VCaP (cell line): ENCODE results near the gene AP3B2.
"Not testable (repeated sequence)": the region's sequence is repeated elsewhere in the genome, so short reads cannot be mapped to it uniquely, and the experiment has no call there.

ENCODE experiments used
- H3K27ac ChIP-seq: fragments of 450-650 bp; 2 replicates; pipeline ENCODE4 v1.5.1; 2017
- TF ChIP-seq, protein P1 (sequence below): fragments of 450-650 bp; conservative IDR thresholded peaks from 2 replicates; pipeline ENCODE4 v1.5.1; 2017; ENCODE audit warnings: mild to moderate bottlenecking, moderate library complexity

The AP3B2 gene

DNA sequence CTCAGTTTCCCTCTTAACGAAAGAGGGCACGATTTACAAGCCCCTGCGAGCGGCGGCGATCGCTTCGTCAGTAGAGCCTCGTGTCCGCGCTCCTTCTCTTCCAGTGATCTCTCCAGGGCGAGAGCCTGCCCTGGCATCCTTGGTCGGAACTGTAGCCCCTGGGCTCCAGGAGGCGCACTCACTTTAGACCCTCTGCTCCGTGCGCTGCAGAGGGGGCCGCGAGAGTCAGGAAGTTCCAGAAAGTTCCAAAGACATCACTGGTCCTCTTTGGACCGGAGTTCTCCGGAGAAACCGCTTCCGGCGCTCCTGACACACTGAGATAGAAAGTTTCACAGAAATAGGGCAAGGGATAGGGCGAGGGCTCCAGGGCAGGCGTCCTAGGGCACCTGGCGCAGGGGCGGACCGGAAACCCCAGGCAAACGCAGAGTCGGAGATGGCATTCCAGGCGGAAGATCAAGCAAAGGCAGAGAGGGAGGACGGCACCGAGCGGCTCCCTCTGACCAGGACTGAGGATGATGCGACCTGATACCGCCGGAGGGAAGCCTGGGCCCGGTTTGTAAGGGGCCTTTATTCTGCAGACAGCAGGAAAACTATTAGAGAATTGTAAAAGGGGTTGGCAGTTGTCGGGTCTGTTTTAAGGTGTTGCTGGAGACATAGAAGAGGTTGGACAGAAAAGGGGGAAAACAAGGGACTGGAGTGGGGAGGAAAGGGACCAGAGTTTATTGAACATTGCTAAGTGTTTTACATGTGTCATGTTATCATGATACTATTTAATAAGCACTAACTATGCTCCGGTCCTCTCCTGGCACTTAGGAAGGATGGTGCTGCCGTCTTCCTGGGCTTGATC lies 61.2 kb downstream of the AP3B2 start:
- no peak overlapping the region for H3K27ac ChIP-seq
- TF ChIP-seq, protein P1, sequence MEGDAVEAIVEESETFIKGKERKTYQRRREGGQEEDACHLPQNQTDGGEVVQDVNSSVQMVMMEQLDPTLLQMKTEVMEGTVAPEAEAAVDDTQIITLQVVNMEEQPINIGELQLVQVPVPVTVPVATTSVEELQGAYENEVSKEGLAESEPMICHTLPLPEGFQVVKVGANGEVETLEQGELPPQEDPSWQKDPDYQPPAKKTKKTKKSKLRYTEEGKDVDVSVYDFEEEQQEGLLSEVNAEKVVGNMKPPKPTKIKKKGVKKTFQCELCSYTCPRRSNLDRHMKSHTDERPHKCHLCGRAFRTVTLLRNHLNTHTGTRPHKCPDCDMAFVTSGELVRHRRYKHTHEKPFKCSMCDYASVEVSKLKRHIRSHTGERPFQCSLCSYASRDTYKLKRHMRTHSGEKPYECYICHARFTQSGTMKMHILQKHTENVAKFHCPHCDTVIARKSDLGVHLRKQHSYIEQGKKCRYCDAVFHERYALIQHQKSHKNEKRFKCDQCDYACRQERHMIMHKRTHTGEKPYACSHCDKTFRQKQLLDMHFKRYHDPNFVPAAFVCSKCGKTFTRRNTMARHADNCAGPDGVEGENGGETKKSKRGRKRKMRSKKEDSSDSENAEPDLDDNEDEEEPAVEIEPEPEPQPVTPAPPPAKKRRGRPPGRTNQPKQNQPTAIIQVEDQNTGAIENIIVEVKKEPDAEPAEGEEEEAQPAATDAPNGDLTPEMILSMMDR, result no peak

DNA sequence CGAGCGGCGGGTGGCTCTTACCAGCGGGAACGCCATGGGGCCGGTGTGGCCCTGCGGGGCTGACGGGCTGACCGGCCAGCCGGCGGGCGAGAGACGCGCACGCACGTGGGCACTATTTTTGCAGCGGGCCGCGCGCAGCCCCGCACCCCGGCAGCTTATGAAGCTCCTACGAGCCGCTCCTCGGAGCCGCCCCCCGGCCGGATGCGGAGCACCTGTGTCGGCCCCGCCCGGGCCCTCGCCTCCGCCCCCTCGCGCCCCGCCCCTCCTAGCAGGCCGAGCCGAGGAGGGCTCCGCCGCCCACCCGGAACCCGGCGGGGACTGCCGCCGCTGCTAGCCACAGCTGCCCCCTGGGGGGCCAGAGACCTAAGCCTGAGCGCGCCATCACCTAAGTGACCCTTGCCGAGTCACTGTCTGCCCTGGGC lies 61.8 kb downstream of the AP3B2 start:
- H3K27ac ChIP-seq, result peak overlapping the region; percentile 48; the same call in 1 of the 2 replicates
- TF ChIP-seq, protein P1, result no peak

DNA sequence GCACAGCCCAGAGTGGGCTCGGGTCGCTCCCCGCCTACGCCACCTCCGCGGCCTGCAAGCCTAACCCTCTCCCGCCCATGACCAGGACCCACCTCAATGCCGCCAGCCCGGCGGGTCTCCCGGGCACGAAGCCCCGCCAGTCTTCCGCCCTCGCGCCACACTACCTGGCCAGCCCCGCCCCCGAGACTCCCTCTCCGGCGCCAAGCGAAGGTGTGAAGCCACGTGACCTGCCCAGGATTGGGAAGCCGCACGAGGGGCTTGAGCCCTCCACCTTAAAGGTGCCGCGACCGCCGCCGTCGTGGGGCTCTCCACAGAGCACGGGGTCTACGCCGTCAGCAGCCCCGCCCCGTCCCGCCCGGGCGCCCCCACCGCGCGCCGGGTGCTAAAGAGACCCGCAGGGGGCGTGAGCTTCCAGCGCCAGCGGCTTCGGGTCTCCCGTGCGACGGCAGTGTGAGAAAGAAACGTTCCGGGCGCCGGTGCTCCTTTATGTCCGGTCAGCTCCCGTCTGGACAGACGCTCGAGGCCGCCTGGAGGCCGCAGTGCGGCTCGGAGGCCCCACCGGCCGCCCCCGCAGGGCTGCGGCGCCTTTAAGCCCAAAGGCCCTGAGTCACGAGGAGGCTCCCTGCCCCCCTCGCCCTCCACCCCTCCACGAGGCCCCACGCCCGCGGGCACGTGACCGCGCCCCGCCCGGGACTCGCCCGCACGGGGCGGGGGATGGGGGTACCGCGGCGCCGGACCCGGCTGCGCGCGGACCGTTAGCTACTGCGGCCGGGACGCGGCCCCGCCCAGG lies 62.4 kb downstream of the AP3B2 start, which contains the start of gene CPEB1:
Gene CPEB1, minus strand, starts transcription at position 319 of the 790 bp plus-strand sequence. CDS start 18,904 bp downstream, outside the sequence.
- TF ChIP-seq, protein P1, result peak; percentile 37
- H3K27ac ChIP-seq, result peak within 1 kb of the TSS; percentile 48; the same call in 1 of the 2 replicates

DNA sequence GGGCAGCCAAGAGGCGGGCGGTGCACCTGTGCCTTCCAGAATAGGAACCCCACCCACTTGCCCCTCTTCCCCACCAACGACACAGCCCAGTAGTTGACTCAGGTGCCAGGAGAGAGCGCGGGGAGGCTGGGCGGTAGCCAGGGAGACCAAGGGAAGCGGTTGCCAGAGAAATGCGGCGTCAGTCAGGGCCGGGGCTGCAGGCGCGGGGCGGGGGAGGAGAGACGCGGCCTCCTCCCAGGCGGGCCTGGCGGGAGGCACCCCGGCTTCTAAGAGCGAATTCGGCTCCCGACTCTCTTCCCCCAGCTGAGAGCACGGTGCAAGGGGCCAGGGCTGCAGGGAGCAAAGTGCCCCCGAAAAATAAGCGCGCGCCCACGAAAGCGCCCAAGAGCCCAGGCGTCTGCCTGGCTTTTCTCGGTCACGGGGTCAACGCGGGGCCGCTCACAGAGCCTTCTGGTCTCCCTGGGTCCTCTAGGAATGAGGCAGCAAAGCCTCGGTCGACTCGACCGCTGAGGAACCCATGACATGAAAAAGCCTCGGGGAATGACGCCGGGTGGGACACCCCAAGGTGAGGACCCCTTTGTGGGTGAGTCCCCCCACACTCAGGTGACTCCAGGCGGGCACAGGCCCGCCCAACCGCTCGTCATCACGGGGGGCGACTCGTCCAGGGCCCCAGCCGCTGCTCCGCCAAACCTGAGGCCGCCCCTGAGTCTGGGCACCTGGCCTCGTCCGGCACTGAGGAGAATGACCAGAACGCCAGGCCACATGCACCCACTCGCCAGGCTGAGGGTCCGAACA lies 63.2 kb downstream of the AP3B2 start:
- TF ChIP-seq, protein P1, result no peak
- H3K27ac ChIP-seq, result no peak overlapping the region

DNA sequence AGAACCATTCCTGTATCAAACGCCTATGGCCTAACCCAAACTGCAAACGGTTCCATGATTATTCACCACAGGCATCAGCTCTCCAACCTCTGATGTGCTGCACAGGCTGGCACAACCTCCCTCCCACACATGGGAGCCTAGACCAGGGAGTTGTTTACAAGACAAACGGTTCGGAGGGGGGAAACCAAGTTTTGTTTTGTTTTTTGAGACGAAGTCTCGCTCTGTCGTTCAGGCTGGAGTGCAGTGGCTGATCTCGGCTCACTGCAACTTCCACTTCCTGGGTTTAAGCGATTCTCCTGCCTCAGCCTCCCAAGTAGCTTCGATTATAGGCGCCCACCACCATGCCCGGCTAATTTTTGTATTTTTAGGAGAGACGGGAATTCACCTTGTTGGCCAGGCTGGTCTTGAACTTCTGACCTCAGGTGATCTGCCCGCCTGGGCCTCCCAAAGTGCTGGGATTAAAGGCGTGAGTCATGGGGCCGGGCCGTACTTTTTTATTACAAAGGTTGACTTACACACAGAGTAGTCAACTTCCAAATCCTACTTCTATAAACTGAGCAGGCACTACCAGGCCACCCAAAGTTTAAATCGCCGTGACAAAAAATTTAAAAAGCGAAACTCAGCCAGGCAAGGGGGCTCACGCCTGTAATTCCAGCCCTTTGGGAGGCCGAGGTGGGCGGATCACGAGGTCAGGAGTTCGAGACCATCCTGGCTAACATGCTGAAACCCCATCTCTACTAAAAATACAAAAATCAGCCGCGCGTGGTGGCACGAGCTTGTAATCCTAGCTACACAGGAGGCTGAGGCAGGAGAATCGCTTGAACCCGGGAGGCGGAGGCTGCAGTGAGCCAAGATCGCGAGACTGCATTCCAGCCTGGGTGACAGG lies 64.5 kb downstream of the AP3B2 start:
- H3K27ac ChIP-seq, result not testable (repeated sequence)

DNA sequence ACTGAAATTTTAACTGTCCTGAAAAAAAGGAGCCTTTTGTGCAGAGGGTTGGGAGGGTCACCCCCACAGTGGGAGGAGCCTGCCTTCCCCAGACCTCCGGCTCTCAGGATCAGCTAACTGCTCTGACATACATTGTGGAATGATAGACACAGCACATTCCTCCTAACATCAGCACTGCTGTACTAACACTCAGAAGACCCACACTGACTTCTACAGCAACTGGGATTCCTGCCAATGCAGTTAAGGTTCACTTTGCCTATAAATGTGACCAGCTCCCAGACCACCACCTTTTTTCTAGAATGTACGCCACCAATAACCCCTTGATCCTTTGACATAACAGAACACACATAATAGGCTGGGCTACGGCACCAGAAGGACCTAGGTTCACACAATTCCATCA lies 65.7 kb downstream of the AP3B2 start:
- TF ChIP-seq, protein P1, result no peak
- H3K27ac ChIP-seq, result no peak overlapping the region

DNA sequence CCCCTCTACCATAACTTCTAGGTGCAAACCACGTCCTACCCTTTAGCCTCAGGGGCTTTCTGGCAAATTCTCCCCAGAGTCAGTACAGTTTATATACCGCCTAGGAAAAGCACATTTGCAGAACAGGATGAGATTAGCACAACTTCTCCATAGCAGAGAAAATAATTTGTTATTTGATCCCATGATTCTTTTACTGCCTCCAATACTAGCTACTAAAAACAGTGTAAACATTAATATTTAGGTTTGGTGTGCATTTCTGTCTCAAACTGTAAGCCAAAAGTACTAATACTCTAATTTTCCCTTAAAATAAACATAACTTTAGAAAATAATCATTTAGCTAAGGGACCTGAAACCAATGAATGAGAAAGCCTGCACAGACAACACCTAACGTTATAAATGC lies 67.0 kb downstream of the AP3B2 start:
- TF ChIP-seq, protein P1, result no peak
- no peak overlapping the region for H3K27ac ChIP-seq
